HEK293T (cell line): ENCODE data around the gene HSPG2.

Experiments used
- CTCF ChIA-PET: fragments of 350-600 bp; formaldehyde crosslinking; extraction: SDS; loops from one replicate; lab custom pipeline; 2021; ENCODE audit warnings: antibody characterized with exemption, inconsistent platforms; lab: Yijun Ruan, JAX
- POLR2A ChIA-PET: fragments of 350-600 bp; formaldehyde crosslinking; extraction: SDS; loops from one replicate; lab custom pipeline; 2020; ENCODE audit warnings: antibody characterized with exemption, inconsistent platforms; lab: Yijun Ruan, JAX
- DNase-seq: peaks from one replicate; pipeline ENCODE4 v3.0.0; 2012; ENCODE audit warnings: mixed read lengths; ENCODE audit errors: extremely low spot score
- ARNT ChIP-seq: fragments of 450-650 bp; IDR thresholded peaks from 2 replicates; pipeline ENCODE4 v1.6.1; 2017; ENCODE audit warnings: mild to moderate bottlenecking
- BHLHE40 ChIP-seq: fragments of 450-650 bp; IDR thresholded peaks from 2 replicates; pipeline ENCODE4 v1.6.1; 2016; ENCODE audit warnings: mild to moderate bottlenecking, moderate library complexity, borderline replicate concordance
- CTBP1 ChIP-seq: fragments of 450-650 bp; IDR thresholded peaks from 2 replicates; pipeline ENCODE4 v1.6.1; 2016; ENCODE audit warnings: borderline replicate concordance
- ELF4 ChIP-seq: fragments of 450-650 bp; IDR thresholded peaks from 2 replicates; pipeline ENCODE4 v1.6.1; 2017; ENCODE audit warnings: antibody characterized with exemption
- FOXA1 ChIP-seq: fragments of 450-650 bp; IDR thresholded peaks from 2 replicates; pipeline ENCODE4 v1.6.1; 2016; ENCODE audit warnings: mild to moderate bottlenecking
- FOXK2 ChIP-seq: fragments of 450-650 bp; IDR thresholded peaks from 2 replicates; pipeline ENCODE4 v1.6.1; 2016; ENCODE audit warnings: mild to moderate bottlenecking
- FOXM1 ChIP-seq: fragments of 450-650 bp; IDR thresholded peaks from 2 replicates; pipeline ENCODE4 v1.6.1; 2017; ENCODE audit warnings: mild to moderate bottlenecking, borderline replicate concordance
- HDGF ChIP-seq: fragments of 450-650 bp; IDR thresholded peaks from 2 replicates; pipeline ENCODE4 v1.6.1; 2017; ENCODE audit warnings: antibody characterized with exemption, borderline replicate concordance
- L3MBTL2 ChIP-seq: fragments of 450-650 bp; conservative IDR thresholded peaks from 2 replicates; pipeline ENCODE4 v1.6.1; 2016; ENCODE audit warnings: mild to moderate bottlenecking
- LEF1 ChIP-seq: fragments of 450-650 bp; IDR thresholded peaks from 2 replicates; pipeline ENCODE4 v1.6.1; 2017; ENCODE audit warnings: mild to moderate bottlenecking, borderline replicate concordance
- NFRKB ChIP-seq: fragments of 450-650 bp; IDR thresholded peaks from 2 replicates; pipeline ENCODE4 v1.6.1; 2016; ENCODE audit warnings: mild to moderate bottlenecking, moderate library complexity
- PKNOX1 ChIP-seq: fragments of 450-650 bp; IDR thresholded peaks from 2 replicates; pipeline ENCODE4 v1.6.1; 2016
- SP1 ChIP-seq: fragments of 450-650 bp; IDR thresholded peaks from 2 replicates; pipeline ENCODE4 v1.6.1; 2017
- SUZ12 ChIP-seq: fragments of 450-650 bp; IDR thresholded peaks from 2 replicates; pipeline ENCODE4 v1.6.1; 2016; ENCODE audit warnings: mild to moderate bottlenecking
- TARDBP ChIP-seq: fragments of 450-650 bp; IDR thresholded peaks from 2 replicates; pipeline ENCODE4 v1.6.1; 2016
- ZNF384 ChIP-seq: fragments of 450-650 bp; IDR thresholded peaks from 2 replicates; pipeline ENCODE4 v1.6.1; 2016

Gene HSPG2

GRCh38 chr1:21938732-21939538, 1.8 kb upstream of the HSPG2 start:
- ChIA-PET POLR2A (interaction anchor here (1.3 kb wide), 1 partner anchor 156 kb away, joined by 4 read pairs; the partner anchor contains the start of gene USP48), CTCF (interaction anchor here (0.9 kb wide), 1 partner anchor 77 kb away, joined by 6 read pairs; no protein-coding TSS in a partner anchor)
- DNase-seq, result no peak
- TF ChIP-seq NFRKB, result no peak
- no peak for TF ChIP-seq SP1
- TF ChIP-seq FOXM1, result no peak
- TF ChIP-seq HDGF, result no peak
- no peak for TF ChIP-seq CTBP1
- TF ChIP-seq ZNF384, result no peak
- TF ChIP-seq L3MBTL2, result no peak
- TF ChIP-seq FOXA1, result no peak
- TF ChIP-seq ELF4, result no peak
- TF ChIP-seq BHLHE40, result no peak
- no peak for TF ChIP-seq ARNT
- TF ChIP-seq LEF1, result no peak
- TF ChIP-seq TARDBP, result no peak
- TF ChIP-seq SUZ12, result no peak
- TF ChIP-seq PKNOX1, result no peak
- no peak for TF ChIP-seq FOXK2

GRCh38 chr1:21937372-21938121, 437 bp upstream of the HSPG2 start:
- TF ChIP-seq TARDBP (peak; percentile 21; the same call in 1 of the 2 replicates), ELF4 (no peak), PKNOX1 (no peak), L3MBTL2 (peak; percentile 73), ZNF384 (peak; percentile 65; the same call in 1 of the 2 replicates), CTBP1 (no peak), SP1 (no peak), LEF1 (0 out of 2 replicates have a peak, but pooled peaks have one; percentile 71), FOXM1 (peak; percentile 95; the same call in 1 of the 2 replicates), BHLHE40 (no peak), FOXA1 (no peak), SUZ12 (no peak), NFRKB (no peak), FOXK2 (no peak), HDGF (no peak), ARNT (no peak)
- peak; percentile 92 for DNase-seq
- ChIA-PET POLR2A (no interaction called here), CTCF (interaction anchor here (0.7 to 1.1 kb wide), 2 partner anchors 9 to 26 kb away, joined by 3 read pairs; no protein-coding TSS in a partner anchor)

GRCh38 chr1:21936366-21937031, 611 bp downstream of the HSPG2 start:
- TF ChIP-seq FOXA1 (no peak), SP1 (no peak), LEF1 (no peak), FOXK2 (no peak), ARNT (no peak), CTBP1 (no peak), SUZ12 (no peak), FOXM1 (no peak), HDGF (no peak), ELF4 (no peak)
- ChIA-PET POLR2A (interaction anchor here (1.2 kb wide), 1 partner anchor 87 kb away, joined by 3 read pairs; no protein-coding TSS in a partner anchor), CTCF (interaction anchor here (1.1 kb wide), 1 partner anchor 27 kb away, joined by 3 read pairs; no protein-coding TSS in a partner anchor)
- no peak for DNase-seq

- POLR2A ChIA-PET, result interaction anchor here (1.2 kb wide), 1 partner anchor 88 kb away, joined by 3 read pairs; no protein-coding TSS in a partner anchor
- no peak for DNase-seq
- CTCF ChIA-PET, result no interaction called here
- TF ChIP-seq L3MBTL2 (no peak), TARDBP (no peak), LEF1 (no peak), BHLHE40 (no peak)
Measured at GRCh38 chr1:21935891-21936365, 1.2 kb downstream of the HSPG2 start.

GRCh38 chr1:21935393-21935804, 1.7 kb downstream of the HSPG2 start:
- ChIA-PET POLR2A (interaction anchor here (0.7 kb wide), 1 partner anchor 21 kb away, joined by 3 read pairs; no protein-coding TSS in a partner anchor), CTCF (interaction anchor here (0.5 kb wide), 1 partner anchor 44 kb away, joined by 3 read pairs; no protein-coding TSS in a partner anchor)
- no peak for TF ChIP-seq PKNOX1
- no peak for TF ChIP-seq ELF4
- TF ChIP-seq FOXA1, result no peak
- no peak for TF ChIP-seq FOXK2
- TF ChIP-seq HDGF, result no peak
- no peak for TF ChIP-seq TARDBP
- no peak for TF ChIP-seq LEF1
- no peak for TF ChIP-seq NFRKB
- TF ChIP-seq FOXM1, result no peak
- TF ChIP-seq SP1, result no peak
- TF ChIP-seq ZNF384, result no peak
- TF ChIP-seq CTBP1, result no peak
- no peak for TF ChIP-seq L3MBTL2
- no peak for TF ChIP-seq ARNT
- no peak for TF ChIP-seq BHLHE40
- no peak for TF ChIP-seq SUZ12
- DNase-seq, result no peak
